ENCODE measurements around the gene ACAA1. TPM values are rescaled to one million over a fixed set of nuclear protein-coding genes. Genes with fewer than 3 reads are reported as not detected.

Gene ACAA1
- total and polyA plus RNA-seq, 9 of the 15 experiments (the other 6 are each of a cell fraction or from before 2014, with no cell fraction given), result 4.0 to 88.9 (median 57.2) TPM

DNA sequence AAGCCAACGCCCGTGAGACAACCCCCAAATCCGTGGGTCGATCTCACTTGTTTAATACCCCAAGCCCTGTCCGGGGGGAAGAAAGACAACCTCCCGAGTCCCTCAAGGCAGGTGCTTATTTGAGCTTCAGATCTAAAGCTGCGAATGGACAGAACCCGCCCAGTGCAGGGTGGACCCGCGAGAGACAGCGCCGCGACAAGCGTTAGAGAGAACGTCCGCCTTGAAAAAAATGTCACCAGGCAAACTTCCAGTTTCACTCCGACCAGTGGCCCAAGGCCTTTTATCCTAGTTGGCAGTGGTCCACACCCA lies 27.7 kb upstream of the ACAA1 start (continued):
- TF ChIP-seq NR4A1 (CRISPR knock-in tag; IDR thresholded peaks at IDR 0.05) (no peak), NR4A1 (tag; IDR thresholded peaks at IDR 0.05) (no peak), CCNT2 (IDR thresholded peaks at IDR 0.05; ENCODE audit: borderline replicate concordance, extremely low read depth, insufficient read length, low read depth, low read length) (no peak), SRSF1 (IDR thresholded peaks at IDR 0.05; ENCODE audit: low read depth, low read length) (no peak), HEY1 (CRISPR knock-in tag; IDR thresholded peaks at IDR 0.05; ENCODE audit: borderline replicate concordance) (no peak), MYNN (IDR thresholded peaks at IDR 0.05) (0 out of 2 replicates have a peak, but pooled peaks have one; percentile 66), MYNN (CRISPR knock-in tag; IDR thresholded peaks at IDR 0.05) (no peak), ZSCAN32 (CRISPR knock-in tag; IDR thresholded peaks at IDR 0.05) (no peak), FOXK1 (CRISPR knock-in tag; IDR thresholded peaks at IDR 0.05; ENCODE audit: borderline replicate concordance) (no peak), ZNF695 (CRISPR knock-in tag; IDR thresholded peaks at IDR 0.05) (no peak), NBN (IDR thresholded peaks at IDR 0.05; ENCODE audit: low read depth) (no peak), POLR2G (IDR thresholded peaks at IDR 0.05; ENCODE audit: low read depth, low read length) (no peak), TCF3 (CRISPR knock-in tag; IDR thresholded peaks at IDR 0.05) (no peak), NEUROD1 (IDR thresholded peaks at IDR 0.05; ENCODE audit: borderline replicate concordance, low read depth, low read length, partially characterized antibody) (no peak), PURB (CRISPR knock-in tag; IDR thresholded peaks at IDR 0.05; ENCODE audit: low read depth) (no peak), SMAD1 (IDR thresholded peaks at IDR 0.05; ENCODE audit: low read depth, low read length, partially characterized antibody) (no peak), LEF1 (IDR thresholded peaks at IDR 0.05) (no peak; the same call in 1 of the 2 replicates), KLF16 (IDR thresholded peaks at IDR 0.05) (0 out of 2 replicates have a peak, but pooled peaks have one; percentile 7)
- TF ChIP-seq, protein P1, sequence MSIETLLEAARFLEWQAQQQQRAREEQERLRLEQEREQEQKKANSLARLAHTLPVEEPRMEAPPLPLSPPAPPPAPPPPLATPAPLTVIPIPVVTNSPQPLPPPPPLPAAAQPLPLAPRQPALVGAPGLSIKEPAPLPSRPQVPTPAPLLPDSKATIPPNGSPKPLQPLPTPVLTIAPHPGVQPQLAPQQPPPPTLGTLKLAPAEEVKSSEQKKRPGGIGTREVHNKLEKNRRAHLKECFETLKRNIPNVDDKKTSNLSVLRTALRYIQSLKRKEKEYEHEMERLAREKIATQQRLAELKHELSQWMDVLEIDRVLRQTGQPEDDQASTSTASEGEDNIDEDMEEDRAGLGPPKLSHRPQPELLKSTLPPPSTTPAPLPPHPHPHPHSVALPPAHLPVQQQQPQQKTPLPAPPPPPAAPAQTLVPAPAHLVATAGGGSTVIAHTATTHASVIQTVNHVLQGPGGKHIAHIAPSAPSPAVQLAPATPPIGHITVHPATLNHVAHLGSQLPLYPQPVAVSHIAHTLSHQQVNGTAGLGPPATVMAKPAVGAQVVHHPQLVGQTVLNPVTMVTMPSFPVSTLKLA (conservative IDR thresholded peaks at IDR 0.05), result no peak
- TF ChIP-seq, protein P2, sequence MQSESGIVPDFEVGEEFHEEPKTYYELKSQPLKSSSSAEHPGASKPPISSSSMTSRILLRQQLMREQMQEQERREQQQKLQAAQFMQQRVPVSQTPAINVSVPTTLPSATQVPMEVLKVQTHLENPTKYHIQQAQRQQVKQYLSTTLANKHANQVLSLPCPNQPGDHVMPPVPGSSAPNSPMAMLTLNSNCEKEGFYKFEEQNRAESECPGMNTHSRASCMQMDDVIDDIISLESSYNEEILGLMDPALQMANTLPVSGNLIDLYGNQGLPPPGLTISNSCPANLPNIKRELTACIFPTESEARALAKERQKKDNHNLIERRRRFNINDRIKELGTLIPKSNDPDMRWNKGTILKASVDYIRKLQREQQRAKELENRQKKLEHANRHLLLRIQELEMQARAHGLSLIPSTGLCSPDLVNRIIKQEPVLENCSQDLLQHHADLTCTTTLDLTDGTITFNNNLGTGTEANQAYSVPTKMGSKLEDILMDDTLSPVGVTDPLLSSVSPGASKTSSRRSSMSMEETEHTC (IDR thresholded peaks at IDR 0.05), result no peak
- TF ChIP-seq, protein P3, sequence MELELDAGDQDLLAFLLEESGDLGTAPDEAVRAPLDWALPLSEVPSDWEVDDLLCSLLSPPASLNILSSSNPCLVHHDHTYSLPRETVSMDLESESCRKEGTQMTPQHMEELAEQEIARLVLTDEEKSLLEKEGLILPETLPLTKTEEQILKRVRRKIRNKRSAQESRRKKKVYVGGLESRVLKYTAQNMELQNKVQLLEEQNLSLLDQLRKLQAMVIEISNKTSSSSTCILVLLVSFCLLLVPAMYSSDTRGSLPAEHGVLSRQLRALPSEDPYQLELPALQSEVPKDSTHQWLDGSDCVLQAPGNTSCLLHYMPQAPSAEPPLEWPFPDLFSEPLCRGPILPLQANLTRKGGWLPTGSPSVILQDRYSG (tag; conservative IDR thresholded peaks at IDR 0.05; ENCODE audit: low read depth), result no peak
- TF ChIP-seq, protein P4, sequence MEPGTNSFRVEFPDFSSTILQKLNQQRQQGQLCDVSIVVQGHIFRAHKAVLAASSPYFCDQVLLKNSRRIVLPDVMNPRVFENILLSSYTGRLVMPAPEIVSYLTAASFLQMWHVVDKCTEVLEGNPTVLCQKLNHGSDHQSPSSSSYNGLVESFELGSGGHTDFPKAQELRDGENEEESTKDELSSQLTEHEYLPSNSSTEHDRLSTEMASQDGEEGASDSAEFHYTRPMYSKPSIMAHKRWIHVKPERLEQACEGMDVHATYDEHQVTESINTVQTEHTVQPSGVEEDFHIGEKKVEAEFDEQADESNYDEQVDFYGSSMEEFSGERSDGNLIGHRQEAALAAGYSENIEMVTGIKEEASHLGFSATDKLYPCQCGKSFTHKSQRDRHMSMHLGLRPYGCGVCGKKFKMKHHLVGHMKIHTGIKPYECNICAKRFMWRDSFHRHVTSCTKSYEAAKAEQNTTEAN (CRISPR knock-in tag; IDR thresholded peaks at IDR 0.05), result no peak
- TF ChIP-seq, protein P5, sequence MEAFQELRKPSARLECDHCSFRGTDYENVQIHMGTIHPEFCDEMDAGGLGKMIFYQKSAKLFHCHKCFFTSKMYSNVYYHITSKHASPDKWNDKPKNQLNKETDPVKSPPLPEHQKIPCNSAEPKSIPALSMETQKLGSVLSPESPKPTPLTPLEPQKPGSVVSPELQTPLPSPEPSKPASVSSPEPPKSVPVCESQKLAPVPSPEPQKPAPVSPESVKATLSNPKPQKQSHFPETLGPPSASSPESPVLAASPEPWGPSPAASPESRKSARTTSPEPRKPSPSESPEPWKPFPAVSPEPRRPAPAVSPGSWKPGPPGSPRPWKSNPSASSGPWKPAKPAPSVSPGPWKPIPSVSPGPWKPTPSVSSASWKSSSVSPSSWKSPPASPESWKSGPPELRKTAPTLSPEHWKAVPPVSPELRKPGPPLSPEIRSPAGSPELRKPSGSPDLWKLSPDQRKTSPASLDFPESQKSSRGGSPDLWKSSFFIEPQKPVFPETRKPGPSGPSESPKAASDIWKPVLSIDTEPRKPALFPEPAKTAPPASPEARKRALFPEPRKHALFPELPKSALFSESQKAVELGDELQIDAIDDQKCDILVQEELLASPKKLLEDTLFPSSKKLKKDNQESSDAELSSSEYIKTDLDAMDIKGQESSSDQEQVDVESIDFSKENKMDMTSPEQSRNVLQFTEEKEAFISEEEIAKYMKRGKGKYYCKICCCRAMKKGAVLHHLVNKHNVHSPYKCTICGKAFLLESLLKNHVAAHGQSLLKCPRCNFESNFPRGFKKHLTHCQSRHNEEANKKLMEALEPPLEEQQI (IDR thresholded peaks at IDR 0.05), result no peak

All from K562 (cell line).